Esophagus squamous epithelium (tissue), 4 donors: Measurements from ENCODE around the gene L3MBTL3.

ENCODE experiments used
- CTCF ChIP-seq, 6 experiments: fragments of 450-650 bp in 4 of 6; fragments of 200-600 bp in 2 of 6; sonication (generic) in 2 of 6; IDR thresholded peaks; one replicate each; pipeline ENCODE4 v1.5.1; 2016 to 2019; ENCODE audit warnings: antibody characterized with exemption in 6 of 6, mild to moderate bottlenecking in 4 of 6, moderate library complexity in 4 of 6
- POLR2A ChIP-seq, 4 donors: fragments of 450-650 bp; IDR thresholded peaks; one replicate each; pipeline ENCODE4 v1.6.1; 2017; ENCODE audit warnings: antibody characterized with exemption in 4 of 4, mild to moderate bottlenecking in 4 of 4, moderate library complexity in 3 of 4

GRCh38 chr6:130185658-130186057 lies 167.3 kb downstream of the L3MBTL3 start:
- TF ChIP-seq CTCF (IDR thresholded peaks at IDR 0.05) = no peak
- no peak for TF ChIP-seq POLR2A (IDR thresholded peaks at IDR 0.05)
